Smooth muscle cell (in vitro differentiated cells): ENCODE data around the gene BAG5. TPM values are rescaled to one million over a fixed set of nuclear protein-coding genes. Genes with fewer than 3 reads are reported as not detected.

Source experiments
- DNase-seq: peaks from one replicate; lab custom pipeline; 2025; ENCODE audit not compliant: unreplicated experiment; lab: John Stamatoyannopoulos, UW
- H2AFZ ChIP-seq: fragments of 200-600 bp; sonication (generic); 2 replicates; pipeline ENCODE4 v1.6.0; 2016; ENCODE audit warnings: antibody characterized with exemption, low read depth, mild to moderate bottlenecking
- H3F3A ChIP-seq: fragments of 200-600 bp; sonication (generic); 2 replicates; pipeline ENCODE4 v1.6.0; 2017; ENCODE audit warnings: antibody characterized with exemption, low read depth
- H3K27ac ChIP-seq: fragments of 200-600 bp; sonication (generic); 2 replicates; pipeline ENCODE4 v1.5.1; 2016; ENCODE audit warnings: low read depth, mild to moderate bottlenecking
- H3K27me3 ChIP-seq: fragments of 200-600 bp; sonication (generic); 2 replicates; pipeline ENCODE4 v1.6.1; 2016; ENCODE audit warnings: low read depth, mild to moderate bottlenecking
- H3K36me3 ChIP-seq: fragments of 200-600 bp; sonication (generic); 2 replicates; pipeline ENCODE4 v1.5.1; 2016; ENCODE audit warnings: low read depth
- H3K4me1 ChIP-seq: fragments of 200-600 bp; sonication (generic); 2 replicates; pipeline ENCODE4 v1.5.1; 2016; ENCODE audit warnings: low read depth
- H3K4me2 ChIP-seq: fragments of 200-600 bp; sonication (generic); 2 replicates; pipeline ENCODE4 v1.6.0; 2016; ENCODE audit warnings: mild to moderate bottlenecking
- H3K4me3 ChIP-seq: fragments of 200-600 bp; sonication (generic); 2 replicates; pipeline ENCODE4 v1.5.1; 2016; ENCODE audit warnings: mild to moderate bottlenecking
- H3K79me2 ChIP-seq: fragments of 200-600 bp; sonication (generic); 2 replicates; pipeline ENCODE4 v1.6.0; 2016; ENCODE audit warnings: low read depth, mild to moderate bottlenecking
- H3K9ac ChIP-seq: fragments of 200-600 bp; sonication (generic); 2 replicates; pipeline ENCODE4 v1.6.0; 2016; ENCODE audit warnings: low read depth
- H3K9me3 ChIP-seq: fragments of 200-600 bp; sonication (generic); replicated peaks from 2 replicates; pipeline ENCODE4 v1.5.1; 2016; ENCODE audit warnings: low read depth
- H4K20me1 ChIP-seq: fragments of 200-600 bp; sonication (generic); 2 replicates; pipeline ENCODE4 v1.6.0; 2016; ENCODE audit warnings: low read depth
- CTCF ChIP-seq: fragments of 200-600 bp; sonication (generic); IDR thresholded peaks from 2 replicates; pipeline ENCODE4 v1.5.1; 2017; ENCODE audit warnings: borderline replicate concordance, mild to moderate bottlenecking, antibody characterized with exemption; ENCODE audit not compliant: insufficient read depth, poor library complexity, severe bottlenecking
- WGBS: methylation state at CpG from one replicate; pipeline ENCODE4 v1.1.7; 2016; ENCODE audit warnings: low lambda C conversion rate; 5-methylcytosine and 5-hydroxymethylcytosine counted together
- polyA plus RNA-seq: library from polyadenylated mRNA; unstranded; fragments of >200 nt; fragmentation: Nextera tagmentation; extraction: Ambion mirVana; gene quantifications from 2 replicates; pipeline ENCODE4 v1.2.1, GENCODE V29; 2016
- total RNA-seq: library from RNA; depleted of rRNA; stranded (reverse); fragments of >200 nt; gene quantifications from 2 replicates; pipeline ENCODE4 v1.2.3, GENCODE V29; 2014

BAG5 gene
- total and polyA plus RNA-seq, 2 experiments from 2014 or later = 13.4 to 31.1 TPM

- H4K20me1 ChIP-seq = peaks cover 72% of the 10 kb centered on the region
- no peak overlapping the region for H3K27ac ChIP-seq
- DNase-seq = no peak
- WGBS = 95% methylated on average over 9 of the region's 9 CpGs
- H3K9me3 ChIP-seq = no peaks in the 10 kb centered on the region
- no peaks in the 10 kb centered on the region for H3K27me3 ChIP-seq
- no peak overlapping the region for H3K4me2 ChIP-seq
- peaks cover 76% of the 10 kb centered on the region for H3K79me2 ChIP-seq
- no peak overlapping the region for H3K9ac ChIP-seq
- H3K4me1 ChIP-seq = peaks cover 19% of the 10 kb centered on the region
- H2AFZ ChIP-seq = no peak overlapping the region
- no peak for TF ChIP-seq CTCF
- H3F3A ChIP-seq = peaks cover 18% of the 10 kb centered on the region
- H3K36me3 ChIP-seq = no peaks in the 10 kb centered on the region
- H3K4me3 ChIP-seq = no peak overlapping the region
Observed at GRCh38 chr14:103559766-103560165, 2.7 kb downstream of the BAG5 start.

GRCh38 chr14:103558071-103558882 lies 4.2 kb downstream of the BAG5 start:
- H3K9me3 ChIP-seq = no peaks in the 10 kb centered on the region
- peaks cover 73% of the 10 kb centered on the region for H4K20me1 ChIP-seq
- H3K4me2 ChIP-seq = no peak overlapping the region
- peak overlapping the region; percentile 54 for H3K27ac ChIP-seq
- WGBS = 84% methylated on average over 16 of the region's 16 CpGs
- peaks cover 61% of the 10 kb centered on the region for H3K79me2 ChIP-seq
- H3K36me3 ChIP-seq = no peaks in the 10 kb centered on the region
- peaks cover 11% of the 10 kb centered on the region for H3K4me1 ChIP-seq
- H3K27me3 ChIP-seq = no peaks in the 10 kb centered on the region
- peaks cover 18% of the 10 kb centered on the region for H3F3A ChIP-seq
- peak overlapping the region; percentile 9 for H3K9ac ChIP-seq
- no peak overlapping the region for H3K4me3 ChIP-seq
- no peak overlapping the region for H2AFZ ChIP-seq
- no peak for TF ChIP-seq CTCF
- DNase-seq = no peak

GRCh38 chr14:103556946-103557758 lies 5.3 kb downstream of the BAG5 start:
- no peaks in the 10 kb centered on the region for H3K9me3 ChIP-seq

More at GRCh38 chr14:103556946-103557758, 5.3 kb downstream of the BAG5 start:
- Histone ChIP-seq H3K4me2 (no peak overlapping the region), H3K36me3 (no peaks in the 10 kb centered on the region), H3K79me2 (peaks cover 55% of the 10 kb centered on the region), H3K27ac (peak overlapping the region; percentile 54), H3F3A (peaks cover 18% of the 10 kb centered on the region), H3K4me1 (peaks cover 11% of the 10 kb centered on the region), H3K9ac (no peak overlapping the region), H2AFZ (no peak overlapping the region), H4K20me1 (peaks cover 81% of the 10 kb centered on the region), H3K27me3 (no peaks in the 10 kb centered on the region), H3K4me3 (no peak overlapping the region)
- TF ChIP-seq CTCF = no peak
- DNase-seq = no peak
- WGBS = 93% methylated on average over 15 of the region's 15 CpGs
